ENCODE measurements around the gene CACNA1I. TPM values are rescaled to one million over a fixed set of nuclear protein-coding genes. Genes with fewer than 3 reads are reported as not detected.

CACNA1I gene
- total RNA-seq, 1 donor from 2014 or later = 0.60 TPM

GRCh38 chr22:39560127-39560526, 10.4 kb upstream of the CACNA1I start:
- Mint-ChIP-seq H3K4me3 (no peak overlapping the region), H3K4me1 (ENCODE audit: unreplicated experiment) (no peaks in the 10 kb centered on the region), H3K27me3 (peaks cover 60% of the 10 kb centered on the region), H3K36me3 (no peaks in the 10 kb centered on the region), H3K27ac (no peak overlapping the region), H3K9me3 (no peaks in the 10 kb centered on the region)
- TF ChIP-seq CTCF (conservative IDR thresholded peaks at IDR 0.05) = no peak
- no peak for DNase-seq (ENCODE audit: extremely low spot score, unreplicated experiment)

- Mint-ChIP-seq H3K4me3 (no peak overlapping the region), H3K36me3 (no peaks in the 10 kb centered on the region), H3K4me1 (ENCODE audit: unreplicated experiment) (no peaks in the 10 kb centered on the region), H3K27ac (no peak overlapping the region), H3K9me3 (no peaks in the 10 kb centered on the region), H3K27me3 (peaks cover 37% of the 10 kb centered on the region)
- no peak for DNase-seq (ENCODE audit: extremely low spot score, unreplicated experiment)
- TF ChIP-seq CTCF (conservative IDR thresholded peaks at IDR 0.05) = no peak
Measured at GRCh38 chr22:39562839-39563489, 7.6 kb upstream of the CACNA1I start.

GRCh38 chr22:39563571-39564428, 6.8 kb upstream of the CACNA1I start:
- Mint-ChIP-seq H3K27ac (no peak overlapping the region), H3K36me3 (no peaks in the 10 kb centered on the region), H3K9me3 (no peaks in the 10 kb centered on the region), H3K27me3 (peaks cover 35% of the 10 kb centered on the region), H3K4me1 (ENCODE audit: unreplicated experiment) (no peaks in the 10 kb centered on the region), H3K4me3 (no peak overlapping the region)
- DNase-seq (ENCODE audit: extremely low spot score, unreplicated experiment) = no peak
- TF ChIP-seq CTCF (conservative IDR thresholded peaks at IDR 0.05) = no peak

- no peak for TF ChIP-seq CTCF (conservative IDR thresholded peaks at IDR 0.05)
- Mint-ChIP-seq H3K36me3 (no peaks in the 10 kb centered on the region), H3K4me3 (no peak overlapping the region)
Measured at GRCh38 chr22:39565414-39565944, 5.1 kb upstream of the CACNA1I start.

GRCh38 chr22:39567135-39567946, 3.2 kb upstream of the CACNA1I start:
- Mint-ChIP-seq H3K4me3 (no peak overlapping the region), H3K9me3 (no peaks in the 10 kb centered on the region), H3K27me3 (peaks cover 10% of the 10 kb centered on the region), H3K36me3 (no peaks in the 10 kb centered on the region), H3K4me1 (ENCODE audit: unreplicated experiment) (no peaks in the 10 kb centered on the region), H3K27ac (no peak overlapping the region)
- no peak for TF ChIP-seq CTCF (conservative IDR thresholded peaks at IDR 0.05)
- DNase-seq (ENCODE audit: extremely low spot score, unreplicated experiment) = no peak

More at GRCh38 chr22:39565414-39565944, 5.1 kb upstream of the CACNA1I start:
- Mint-ChIP-seq H3K4me1 (ENCODE audit: unreplicated experiment) (no peaks in the 10 kb centered on the region), H3K9me3 (no peaks in the 10 kb centered on the region), H3K27ac (no peak overlapping the region), H3K27me3 (peaks cover 18% of the 10 kb centered on the region)
- no peak for DNase-seq (ENCODE audit: extremely low spot score, unreplicated experiment)
